KG1 (cell line): ENCODE measurements around the gene IQGAP2.

Experiments used
- DNase-seq: peaks from one replicate; lab custom pipeline; 2025; lab: John Stamatoyannopoulos, UW

IQGAP2 gene

GRCh38 chr5:76449606-76450005 lies 46.5 kb downstream of the IQGAP2 start:
- no peak for DNase-seq

GRCh38 chr5:76450054-76450453 lies 47.0 kb downstream of the IQGAP2 start:
- no peak for DNase-seq

GRCh38 chr5:76451031-76451701 lies 48.1 kb downstream of the IQGAP2 start:
- no peak for DNase-seq

GRCh38 chr5:76455531-76456133 lies 52.5 kb downstream of the IQGAP2 start:
- DNase-seq: no peak

- DNase-seq: no peak
These were observed 53.2 kb downstream of the IQGAP2 start for GRCh38 chr5:76456258-76456657.

GRCh38 chr5:76457674-76458485 lies 54.8 kb downstream of the IQGAP2 start:
- DNase-seq: no peak

GRCh38 chr5:76458486-76458830 lies 55.4 kb downstream of the IQGAP2 start:
- DNase-seq: no peak

GRCh38 chr5:76460104-76460503 lies 57.0 kb downstream of the IQGAP2 start:
- DNase-seq: no peak

GRCh38 chr5:76462097-76462667 lies 59.1 kb downstream of the IQGAP2 start:
- no peak for DNase-seq

- DNase-seq: no peak
These were observed 64.1 kb downstream of the IQGAP2 start for GRCh38 chr5:76467216-76467615.

- no peak for DNase-seq
These were observed 65.7 kb downstream of the IQGAP2 start for GRCh38 chr5:76468635-76469425.

- DNase-seq: no peak
These were observed 66.7 kb downstream of the IQGAP2 start for GRCh38 chr5:76469656-76470290.

GRCh38 chr5:76470976-76471375 lies 67.9 kb downstream of the IQGAP2 start:
- DNase-seq: no peak

- no peak for DNase-seq
These were observed 68.3 kb downstream of the IQGAP2 start for GRCh38 chr5:76471406-76471805.

- DNase-seq: no peak
These were observed 68.9 kb downstream of the IQGAP2 start for GRCh38 chr5:76471987-76472334.

- no peak for DNase-seq
These were observed 69.4 kb downstream of the IQGAP2 start for GRCh38 chr5:76472335-76473008.

- DNase-seq: no peak
These were observed 69.9 kb downstream of the IQGAP2 start for GRCh38 chr5:76473009-76473336.

- DNase-seq: peak; percentile 54
These were observed 70.6 kb downstream of the IQGAP2 start for GRCh38 chr5:76473661-76474060.

GRCh38 chr5:76474377-76474776 lies 71.3 kb downstream of the IQGAP2 start:
- no peak for DNase-seq

GRCh38 chr5:76475385-76475784 lies 72.3 kb downstream of the IQGAP2 start:
- no peak for DNase-seq

GRCh38 chr5:76475936-76476335 lies 72.9 kb downstream of the IQGAP2 start:
- DNase-seq: no peak
